GM10266 (cell line): Measurements from ENCODE around the gene LYZ.

Source experiments
- DNase-seq: peaks from one replicate; pipeline ENCODE4 v3.0.0; 2012; ENCODE audit errors: extremely low spot score
- CTCF ChIP-seq: IDR thresholded peaks from 2 replicates; pipeline ENCODE4 v1.5.1; 2012; ENCODE audit warnings: mild to moderate bottlenecking, low read depth; ENCODE audit not compliant: control insufficient read depth, insufficient read depth; ENCODE audit errors: missing control alignments

The LYZ gene

GRCh38 chr12:69350002-69350626 is 1.9 kb downstream of the LYZ start:
- TF ChIP-seq CTCF = no peak
- DNase-seq = no peak

- TF ChIP-seq CTCF = no peak
- DNase-seq = no peak
Measured at GRCh38 chr12:69350777-69351176, 2.6 kb downstream of the LYZ start.

GRCh38 chr12:69351462-69352236 is 3.5 kb downstream of the LYZ start:
- no peak for DNase-seq
- no peak for TF ChIP-seq CTCF

GRCh38 chr12:69352904-69353303 is 4.7 kb downstream of the LYZ start:
- no peak for TF ChIP-seq CTCF
- DNase-seq = no peak

GRCh38 chr12:69354172-69354555 is 6.0 kb downstream of the LYZ start:
- TF ChIP-seq CTCF = no peak

GRCh38 chr12:69354556-69355187 is 6.5 kb downstream of the LYZ start:
- TF ChIP-seq CTCF = no peak
- DNase-seq = no peak

More at GRCh38 chr12:69354172-69354555, 6.0 kb downstream of the LYZ start:
- no peak for DNase-seq

GRCh38 chr12:69355363-69356028 is 7.3 kb downstream of the LYZ start:
- TF ChIP-seq CTCF = no peak
- DNase-seq = no peak
